Mammary epithelial cell (primary cell): ENCODE data around the gene ARHGAP4.

Experiments
- CTCF ChIP-seq, 2 donors: IDR thresholded peaks in 1 of 2; conservative IDR thresholded peaks in 1 of 2; 2 replicates each; pipeline ENCODE4 v1.5.1; 2011 to 2012; ENCODE audit warnings: inconsistent platforms in 2 of 2, low read length in 2 of 2, mild to moderate bottlenecking in 2 of 2, control low read depth in 1 of 2, low read depth in 1 of 2; ENCODE audit not compliant: insufficient read depth in 1 of 2; ENCODE audit errors: extremely low read depth in 1 of 2
- EZH2 ChIP-seq: IDR thresholded peaks from 2 replicates; pipeline ENCODE4 v1.6.1; 2012; ENCODE audit warnings: low read length, inconsistent platforms, borderline replicate concordance

GRCh38 chrX:153973127-153974002, 47.3 kb upstream of the ARHGAP4 start:
- TF ChIP-seq CTCF (conservative IDR thresholded peaks at IDR 0.05 in 1 of 2, IDR thresholded peaks at IDR 0.05 in 1 of 2; ENCODE audit: extremely low read depth in 1 of 2, insufficient read depth in 1 of 2, low read depth in 1 of 2, low read length in 2 of 2) (no peak), EZH2 (no peak)
